Measurements from ENCODE around the gene CTNND2.

Gene CTNND2

GRCh38 chr5:10982626-10983025 lies 921.6 kb downstream of the CTNND2 start:
- H3K4me2 ChIP-seq (ENCODE audit: insufficient read depth, low read length) = no peak overlapping the region
- H3K9ac ChIP-seq (ENCODE audit: low read depth, low read length) = no peak overlapping the region
- no peaks in the 10 kb centered on the region for H3K36me3 ChIP-seq (ENCODE audit: insufficient read depth, low read length)
- DNase-seq (no peak), ATAC-seq (ENCODE audit: insufficient read depth, low read depth) (no peak)
- H3K79me2 ChIP-seq (ENCODE audit: insufficient read depth, low read length) = no peaks in the 10 kb centered on the region
- no peak for TF ChIP-seq EZH2 (IDR thresholded peaks at IDR 0.05; ENCODE audit: borderline replicate concordance, low read depth, low read length, severe bottlenecking)
- TF ChIP-seq, protein P1, sequence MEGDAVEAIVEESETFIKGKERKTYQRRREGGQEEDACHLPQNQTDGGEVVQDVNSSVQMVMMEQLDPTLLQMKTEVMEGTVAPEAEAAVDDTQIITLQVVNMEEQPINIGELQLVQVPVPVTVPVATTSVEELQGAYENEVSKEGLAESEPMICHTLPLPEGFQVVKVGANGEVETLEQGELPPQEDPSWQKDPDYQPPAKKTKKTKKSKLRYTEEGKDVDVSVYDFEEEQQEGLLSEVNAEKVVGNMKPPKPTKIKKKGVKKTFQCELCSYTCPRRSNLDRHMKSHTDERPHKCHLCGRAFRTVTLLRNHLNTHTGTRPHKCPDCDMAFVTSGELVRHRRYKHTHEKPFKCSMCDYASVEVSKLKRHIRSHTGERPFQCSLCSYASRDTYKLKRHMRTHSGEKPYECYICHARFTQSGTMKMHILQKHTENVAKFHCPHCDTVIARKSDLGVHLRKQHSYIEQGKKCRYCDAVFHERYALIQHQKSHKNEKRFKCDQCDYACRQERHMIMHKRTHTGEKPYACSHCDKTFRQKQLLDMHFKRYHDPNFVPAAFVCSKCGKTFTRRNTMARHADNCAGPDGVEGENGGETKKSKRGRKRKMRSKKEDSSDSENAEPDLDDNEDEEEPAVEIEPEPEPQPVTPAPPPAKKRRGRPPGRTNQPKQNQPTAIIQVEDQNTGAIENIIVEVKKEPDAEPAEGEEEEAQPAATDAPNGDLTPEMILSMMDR (IDR thresholded peaks at IDR 0.05; ENCODE audit: borderline replicate concordance, extremely low read depth, low read length, poor library complexity, severe bottlenecking) = no peak
- H3K9me3 ChIP-seq (ENCODE audit: insufficient read depth, low read length, severe bottlenecking) = no peaks in the 10 kb centered on the region
- no peaks in the 10 kb centered on the region for H3K27me3 ChIP-seq (ENCODE audit: insufficient read depth, low read length, poor library complexity)
- no peak overlapping the region for H3K27ac ChIP-seq (ENCODE audit: low read length)
- no peaks in the 10 kb centered on the region for H3K4me1 ChIP-seq (ENCODE audit: insufficient read depth, low read length)
- H4K20me1 ChIP-seq (ENCODE audit: insufficient read depth, low read length) = no peaks in the 10 kb centered on the region
- no peak overlapping the region for H2AFZ ChIP-seq (ENCODE audit: low read depth, low read length)
- H3K4me3 ChIP-seq (ENCODE audit: low read depth in 1 of 2, low read length in 2 of 2) = no peak overlapping the region

GRCh38 chr5:10981932-10982331 lies 922.3 kb downstream of the CTNND2 start:
- Histone ChIP-seq H3K9me3 (ENCODE audit: insufficient read depth, low read length, severe bottlenecking) (no peaks in the 10 kb centered on the region), H3K4me3 (ENCODE audit: low read depth in 1 of 2, low read length in 2 of 2) (no peak overlapping the region), H3K4me2 (ENCODE audit: insufficient read depth, low read length) (no peak overlapping the region), H3K9ac (ENCODE audit: low read depth, low read length) (no peak overlapping the region), H3K27me3 (ENCODE audit: insufficient read depth, low read length, poor library complexity) (no peaks in the 10 kb centered on the region), H3K27ac (ENCODE audit: low read length) (no peak overlapping the region), H3K36me3 (ENCODE audit: insufficient read depth, low read length) (no peaks in the 10 kb centered on the region), H4K20me1 (ENCODE audit: insufficient read depth, low read length) (no peaks in the 10 kb centered on the region), H2AFZ (ENCODE audit: low read depth, low read length) (no peak overlapping the region), H3K79me2 (ENCODE audit: insufficient read depth, low read length) (no peaks in the 10 kb centered on the region), H3K4me1 (ENCODE audit: insufficient read depth, low read length) (no peaks in the 10 kb centered on the region)
- DNase-seq = no peak
- TF ChIP-seq, protein P1 (IDR thresholded peaks at IDR 0.05; ENCODE audit: borderline replicate concordance, extremely low read depth, low read length, poor library complexity, severe bottlenecking) = no peak
- TF ChIP-seq EZH2 (IDR thresholded peaks at IDR 0.05; ENCODE audit: borderline replicate concordance, low read depth, low read length, severe bottlenecking) = no peak
- ATAC-seq (ENCODE audit: insufficient read depth, low read depth) = no peak

- DNase-seq (no peak), ATAC-seq (ENCODE audit: insufficient read depth, low read depth) (no peak)
- Histone ChIP-seq H3K27me3 (ENCODE audit: insufficient read depth, low read length, poor library complexity) (no peaks in the 10 kb centered on the region), H3K9me3 (ENCODE audit: insufficient read depth, low read length, severe bottlenecking) (no peaks in the 10 kb centered on the region), H4K20me1 (ENCODE audit: insufficient read depth, low read length) (no peaks in the 10 kb centered on the region), H3K9ac (ENCODE audit: low read depth, low read length) (no peak overlapping the region), H3K4me1 (ENCODE audit: insufficient read depth, low read length) (no peaks in the 10 kb centered on the region), H3K36me3 (ENCODE audit: insufficient read depth, low read length) (no peaks in the 10 kb centered on the region), H3K79me2 (ENCODE audit: insufficient read depth, low read length) (no peaks in the 10 kb centered on the region), H3K4me2 (ENCODE audit: insufficient read depth, low read length) (no peak overlapping the region), H3K27ac (ENCODE audit: low read length) (no peak overlapping the region), H3K4me3 (ENCODE audit: low read depth in 1 of 2, low read length in 2 of 2) (no peak overlapping the region), H2AFZ (ENCODE audit: low read depth, low read length) (no peak overlapping the region)
- TF ChIP-seq, protein P1 (IDR thresholded peaks at IDR 0.05; ENCODE audit: borderline replicate concordance, extremely low read depth, low read length, poor library complexity, severe bottlenecking) = no peak
- no peak for TF ChIP-seq EZH2 (IDR thresholded peaks at IDR 0.05; ENCODE audit: borderline replicate concordance, low read depth, low read length, severe bottlenecking)
Measured at GRCh38 chr5:10977011-10977410, 927.2 kb downstream of the CTNND2 start.

GRCh38 chr5:10975945-10976344 lies 928.3 kb downstream of the CTNND2 start:
- H3K4me2 ChIP-seq (ENCODE audit: insufficient read depth, low read length) = no peak overlapping the region
- no peak overlapping the region for H2AFZ ChIP-seq (ENCODE audit: low read depth, low read length)
- H3K9ac ChIP-seq (ENCODE audit: low read depth, low read length) = no peak overlapping the region
- DNase-seq (peak; percentile 11), ATAC-seq (ENCODE audit: insufficient read depth, low read depth) (peak; percentile 59)
- no peaks in the 10 kb centered on the region for H3K79me2 ChIP-seq (ENCODE audit: insufficient read depth, low read length)
- H3K27ac ChIP-seq (ENCODE audit: low read length) = no peak overlapping the region
- no peaks in the 10 kb centered on the region for H3K27me3 ChIP-seq (ENCODE audit: insufficient read depth, low read length, poor library complexity)
- H3K4me1 ChIP-seq (ENCODE audit: insufficient read depth, low read length) = no peaks in the 10 kb centered on the region
- no peaks in the 10 kb centered on the region for H4K20me1 ChIP-seq (ENCODE audit: insufficient read depth, low read length)
- H3K36me3 ChIP-seq (ENCODE audit: insufficient read depth, low read length) = no peaks in the 10 kb centered on the region
- H3K9me3 ChIP-seq (ENCODE audit: insufficient read depth, low read length, severe bottlenecking) = no peaks in the 10 kb centered on the region
- no peak for TF ChIP-seq EZH2 (IDR thresholded peaks at IDR 0.05; ENCODE audit: borderline replicate concordance, low read depth, low read length, severe bottlenecking)
- TF ChIP-seq, protein P1 (IDR thresholded peaks at IDR 0.05; ENCODE audit: borderline replicate concordance, extremely low read depth, low read length, poor library complexity, severe bottlenecking) = no peak
- H3K4me3 ChIP-seq (ENCODE audit: low read depth in 1 of 2, low read length in 2 of 2) = no peak overlapping the region

Data from DND-41 (cell line).